ENCODE data around the gene CRACR2B.

The CRACR2B gene

GRCh38 chr11:827146-827896 is 398 bp upstream of the CRACR2B start:
- DNase-seq, result peak; percentile 66

DNA sequence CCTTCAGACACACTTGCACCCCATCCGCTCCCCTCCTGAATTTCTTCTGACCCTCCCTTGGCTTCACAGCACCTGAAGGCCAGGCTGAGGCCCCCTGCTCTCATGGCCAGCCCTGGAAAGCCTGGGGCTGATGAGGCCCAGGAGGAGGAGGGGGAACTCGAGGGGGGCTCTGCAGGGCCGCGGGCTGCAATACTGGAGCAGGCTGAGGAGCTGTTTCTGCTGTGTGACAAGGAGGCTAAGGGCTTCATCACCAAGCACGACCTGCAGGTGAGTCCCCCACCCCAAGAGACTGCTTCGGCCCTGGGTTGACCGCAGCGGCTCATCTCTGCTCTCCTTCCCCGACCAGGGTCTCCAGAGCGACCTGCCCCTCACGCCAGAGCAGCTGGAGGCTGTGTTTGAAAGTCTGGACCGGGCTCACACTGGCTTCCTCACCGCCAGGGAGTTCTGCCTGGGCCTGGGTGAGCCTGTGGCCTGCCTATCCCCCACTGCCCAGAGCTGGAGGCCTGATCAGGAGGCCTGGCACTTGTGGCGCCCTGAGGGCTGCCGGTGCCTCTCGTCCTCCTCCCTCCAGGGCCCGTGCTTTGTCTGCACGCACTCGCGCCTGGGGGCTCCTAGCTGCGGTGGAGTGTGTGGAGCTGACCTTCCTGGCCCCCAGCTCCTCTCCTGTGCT is 922 bp downstream of the CRACR2B start:
- no peak for DNase-seq

DNA sequence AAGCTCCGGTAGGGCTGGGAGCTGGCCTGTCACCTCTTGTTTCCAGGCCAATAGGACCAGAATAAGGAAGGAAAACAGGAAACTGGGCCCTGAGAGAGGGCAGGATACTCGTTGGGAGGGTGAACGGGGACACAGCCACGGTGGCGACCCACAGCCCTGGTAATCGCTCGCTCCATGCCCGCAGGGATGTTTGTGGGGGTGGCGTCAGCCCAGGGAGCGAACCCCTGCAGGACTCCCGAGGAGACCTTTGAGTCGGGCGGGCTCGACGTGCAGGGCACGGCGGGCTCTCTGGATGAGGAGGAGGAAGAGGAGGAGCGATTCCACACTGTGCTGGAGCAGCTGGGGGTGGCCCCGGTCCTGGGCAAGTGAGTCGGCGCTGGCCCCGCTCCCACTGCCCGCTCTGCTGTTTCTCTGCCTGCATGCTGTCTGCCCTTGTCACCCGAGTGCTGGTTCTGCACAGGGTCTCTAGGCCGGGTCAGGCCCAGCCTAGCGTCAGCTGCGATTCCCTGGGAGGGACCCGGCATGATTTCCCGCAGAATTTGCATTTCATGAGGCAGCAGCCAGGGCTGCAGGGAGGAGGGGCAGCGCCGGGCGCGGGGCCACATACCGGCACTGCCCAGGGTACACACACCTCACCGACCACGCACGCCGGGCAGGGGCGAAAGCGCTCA is 1.6 kb downstream of the CRACR2B start:
- DNase-seq, result no peak

DNA sequence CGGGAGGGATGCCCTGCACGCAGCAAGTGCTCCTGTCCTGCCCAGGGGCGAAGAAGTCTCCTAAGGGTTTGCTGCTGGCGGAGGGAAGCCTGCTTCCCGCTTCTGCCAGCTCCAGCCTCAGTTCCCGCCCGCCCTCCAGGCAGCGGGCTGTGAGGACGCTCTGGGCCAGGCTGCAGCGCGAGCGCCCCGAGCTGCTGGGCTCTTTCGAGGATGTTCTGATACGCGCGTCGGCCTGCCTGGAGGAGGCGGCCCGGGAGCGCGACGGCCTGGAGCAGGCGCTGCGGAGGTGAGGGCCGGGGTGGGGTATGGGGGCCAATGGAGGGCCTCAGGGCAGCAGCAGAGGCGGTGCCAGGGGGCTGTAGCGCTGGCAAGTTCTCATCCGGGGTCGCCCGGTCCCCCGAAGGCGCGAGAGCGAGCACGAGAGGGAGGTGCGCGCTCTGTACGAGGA is 2.2 kb downstream of the CRACR2B start:
- no peak for DNase-seq

DNA sequence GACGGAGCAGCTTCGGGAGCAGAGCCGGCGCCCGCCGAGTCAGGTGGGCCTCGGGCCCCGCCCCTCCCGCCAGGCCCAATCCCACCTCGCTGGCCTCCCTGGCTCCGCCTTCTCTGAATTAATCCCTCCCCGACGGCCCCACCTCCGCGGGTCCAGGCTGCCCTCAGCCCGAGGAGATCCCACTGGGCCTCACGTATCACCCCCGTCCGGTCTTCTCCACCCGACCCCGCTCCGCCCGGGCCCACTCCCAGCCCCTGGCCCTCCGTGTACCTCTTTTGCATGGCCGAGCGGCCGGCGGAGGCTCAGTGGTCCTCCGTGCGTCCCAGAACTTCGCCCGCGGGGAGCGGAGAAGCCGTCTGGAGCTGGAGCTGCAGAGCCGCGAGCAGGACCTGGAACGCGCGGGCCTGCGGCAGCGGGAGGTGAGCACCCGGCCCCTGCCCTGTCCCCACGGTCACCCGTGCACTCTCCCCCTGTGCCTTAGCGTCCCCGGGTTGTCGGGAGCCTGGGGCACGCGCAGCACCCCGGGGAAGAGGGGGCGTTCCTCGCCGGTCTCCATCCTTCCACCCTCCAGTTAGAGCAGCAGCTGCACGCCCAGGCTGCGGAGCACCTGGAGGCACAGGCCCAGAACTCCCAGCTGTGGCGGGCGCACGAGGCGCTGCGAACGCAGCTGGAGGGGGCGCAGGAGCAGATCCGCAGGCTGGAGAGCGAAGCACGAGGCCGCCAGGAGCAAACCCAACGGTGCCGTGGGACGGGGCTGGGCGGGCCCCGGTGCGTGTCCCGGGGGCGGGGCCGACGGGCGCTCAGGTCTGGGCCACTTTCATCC is 2.8 kb downstream of the CRACR2B start:
- peak; percentile 85 for DNase-seq

GRCh38 chr11:831118-831864 is 3.6 kb downstream of the CRACR2B start:
- DNase-seq, result no peak

- DNase-seq, result no peak
Observed at GRCh38 chr11:831961-832528, 4.3 kb downstream of the CRACR2B start.

DNA sequence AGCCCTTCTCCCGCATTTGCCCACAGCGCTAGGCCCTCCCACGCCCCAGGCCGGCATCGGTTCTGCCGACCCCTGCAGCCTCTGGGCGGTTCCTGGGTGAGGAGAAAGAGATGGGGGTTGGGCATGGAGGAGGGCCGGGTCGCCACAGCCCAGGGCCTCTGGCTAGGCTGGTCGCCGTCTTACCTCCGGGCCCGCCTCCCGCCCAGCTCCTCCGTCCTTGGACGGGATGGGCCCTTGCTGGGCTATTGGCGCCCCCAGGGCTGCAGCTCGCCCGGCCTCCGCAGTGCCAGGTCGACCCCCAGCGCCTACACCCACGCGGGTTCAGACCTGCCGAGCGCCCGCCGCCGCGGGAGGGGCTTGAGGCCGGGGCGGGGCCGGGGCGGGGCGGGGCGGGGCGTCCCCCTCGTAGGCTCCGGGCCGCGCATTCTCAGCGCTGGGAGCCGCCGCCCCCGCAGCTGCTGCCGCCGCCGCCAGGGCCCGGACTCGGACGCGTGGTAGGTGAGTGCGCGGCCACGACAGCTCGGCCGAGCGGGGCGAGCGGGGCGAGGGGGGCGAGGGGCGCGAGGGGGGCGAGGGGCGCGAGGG is 4.9 kb downstream of the CRACR2B start, which contains the start of gene CD151:
TSS of gene CD151 (plus strand) at position 424 of the 585 bp plus-strand sequence. CDS start 3,118 bp downstream, outside the sequence.
- DNase-seq, result peak; percentile 79

- peak; percentile 79 for DNase-seq
Observed at GRCh38 chr11:833114-833791, 5.5 kb downstream of the CRACR2B start.

GRCh38 chr11:833849-834311 is 6.2 kb downstream of the CRACR2B start:
- DNase-seq, result no peak

- DNase-seq, result peak; percentile 64
Observed at GRCh38 chr11:834371-835316, 6.9 kb downstream of the CRACR2B start.

DNA sequence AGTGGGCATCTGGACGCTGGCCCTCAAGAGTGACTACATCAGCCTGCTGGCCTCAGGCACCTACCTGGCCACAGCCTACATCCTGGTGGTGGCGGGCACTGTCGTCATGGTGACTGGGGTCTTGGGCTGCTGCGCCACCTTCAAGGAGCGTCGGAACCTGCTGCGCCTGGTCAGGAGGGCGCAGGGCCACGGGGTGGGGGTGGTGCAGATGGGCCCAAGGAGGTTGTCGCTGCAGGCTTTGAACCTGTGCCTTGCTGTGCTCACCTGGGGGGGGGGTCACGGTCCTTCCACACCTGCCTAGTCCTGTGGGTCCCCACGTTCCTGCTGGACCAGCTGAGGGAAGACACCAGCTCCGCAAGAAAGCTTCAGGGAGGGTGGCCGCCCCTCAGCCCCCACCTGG is 8.6 kb downstream of the CRACR2B start:
- DNase-seq, result no peak

DNA sequence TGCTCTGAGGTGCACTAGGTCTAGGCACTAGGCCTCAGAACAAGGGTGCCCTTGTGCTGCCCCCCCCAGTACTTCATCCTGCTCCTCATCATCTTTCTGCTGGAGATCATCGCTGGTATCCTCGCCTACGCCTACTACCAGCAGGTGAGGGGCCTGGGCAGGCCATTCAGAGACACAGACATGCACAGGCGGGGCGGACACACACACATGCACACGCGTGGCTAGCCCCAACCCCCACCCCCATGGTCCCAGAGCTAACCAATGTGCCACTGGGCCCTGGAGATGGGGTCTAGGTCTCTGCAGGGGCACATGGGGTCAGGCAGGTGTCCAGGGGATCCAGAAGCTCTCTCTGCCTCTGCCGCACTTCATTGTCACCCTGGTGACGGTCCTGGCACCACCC is 9.0 kb downstream of the CRACR2B start:
- DNase-seq, result no peak

DNA sequence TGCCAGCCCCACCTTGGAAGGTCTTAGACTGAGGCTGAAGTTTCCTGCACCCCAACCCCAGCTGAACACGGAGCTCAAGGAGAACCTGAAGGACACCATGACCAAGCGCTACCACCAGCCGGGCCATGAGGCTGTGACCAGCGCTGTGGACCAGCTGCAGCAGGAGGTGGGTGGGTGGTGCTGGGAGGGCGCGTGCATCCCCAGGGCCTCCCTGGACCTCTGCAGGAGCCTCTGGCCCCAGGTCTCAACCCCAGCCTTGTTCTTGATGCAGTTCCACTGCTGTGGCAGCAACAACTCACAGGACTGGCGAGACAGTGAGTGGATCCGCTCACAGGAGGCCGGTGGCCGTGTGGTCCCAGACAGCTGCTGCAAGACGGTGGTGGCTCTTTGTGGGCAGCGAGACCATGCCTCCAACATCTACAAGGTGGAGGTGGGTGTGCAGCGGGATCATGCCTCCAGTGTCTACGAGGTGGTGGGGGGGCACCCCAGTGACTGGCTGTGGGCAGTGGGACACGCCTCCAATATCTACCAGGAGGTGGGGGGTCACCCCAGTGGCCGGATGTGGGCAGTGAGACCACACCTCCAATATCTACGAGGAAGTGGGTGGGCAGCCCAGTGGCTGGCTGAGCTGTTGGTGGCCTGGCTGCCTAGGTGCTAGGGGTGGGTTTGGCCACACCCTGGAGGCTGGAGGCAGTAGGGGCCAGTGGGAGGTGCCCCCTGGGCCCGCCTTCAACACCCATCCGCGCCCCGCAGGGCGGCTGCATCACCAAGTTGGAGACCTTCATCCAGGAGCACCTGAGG is 9.7 kb downstream of the CRACR2B start:
- DNase-seq, result no peak

GRCh38 chr11:837990-838307 is 10.2 kb downstream of the CRACR2B start:
- DNase-seq, result no peak

GRCh38 chr11:838441-839279 is 10.9 kb downstream of the CRACR2B start:
- no peak for DNase-seq

DNA sequence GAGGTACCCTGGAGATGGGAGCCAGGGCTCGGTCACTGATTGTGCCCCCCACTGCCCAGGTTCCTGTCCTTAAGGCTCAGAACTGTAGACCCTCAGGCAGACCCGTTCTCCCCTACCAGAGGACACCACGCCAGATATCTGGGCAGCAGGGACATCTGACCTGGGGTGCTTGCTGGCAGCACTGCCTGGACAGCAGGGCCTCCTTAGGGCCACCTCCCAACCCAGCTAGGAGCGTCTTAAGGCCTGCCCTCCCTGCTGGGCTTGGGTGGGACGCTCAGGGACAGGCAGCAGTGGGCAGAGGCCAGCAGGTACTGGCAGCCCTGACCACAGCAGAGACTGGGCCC is 11.5 kb downstream of the CRACR2B start:
- no peak for DNase-seq
